HepG2 (cell line): Measurements from ENCODE around the gene C12orf42. TPM values are rescaled to one million over a fixed set of nuclear protein-coding genes. Genes with fewer than 3 reads are reported as not detected.

Experiments
- ATAC-seq: fragments of 200-7000 bp; cut with Tn5 transposase; 3 replicates; pipeline ENCODE4 v1.9.1; 2020; ENCODE audit warnings: mild to moderate bottlenecking, moderate library complexity
- BruUV-seq: library from RNA; stranded (reverse); fragments of 400-500 nt; replicated peaks from 2 replicates; lab custom pipeline; 2021; lab: Mats Ljungman, UMichigan
- CTCF ChIA-PET: fragments of 300-600 bp; formaldehyde crosslinking; extraction: SDS; loops from one replicate; lab custom pipeline; 2021; ENCODE audit warnings: low total read pairs, inconsistent platforms, low intra/inter-chr PET ratio; lab: Yijun Ruan, JAX
- POLR2A ChIA-PET: fragments of 350-600 bp; sonication (Branson Sonifier 250); formaldehyde crosslinking; loops from one replicate; lab custom pipeline; 2020; ENCODE audit warnings: antibody characterized with exemption, inconsistent platforms; lab: Yijun Ruan, JAX
- DNase-seq: peaks from one replicate; pipeline ENCODE4 v3.0.0-alpha.2; 2015; ENCODE audit warnings: low spot score
- FAIRE-seq: peaks from 3 replicates; lab custom pipeline; 2011; peaks lifted over from hg19 to GRCh38; lab: Jason Lieb, UNC
- H2AFZ ChIP-seq: one replicate; pipeline ENCODE4 v1.6.1; 2011; ENCODE audit warnings: low read length, inconsistent platforms
- H3K27ac ChIP-seq: fragments of 300-600 bp; 3 replicates; pipeline ENCODE4 v1.8.0; 2011; ENCODE audit warnings: mixed run types, mild to moderate bottlenecking, mixed read lengths, low read length, inconsistent platforms; ENCODE audit not compliant: insufficient read depth; ENCODE audit errors: extremely low read length
- H3K27me3 ChIP-seq, 2 experiments: fragments of 200-600 bp in 1 of 2; 2 replicates in 1 of 2; 3 replicates in 1 of 2; pipeline versions ENCODE4 v1.6.0 to v1.8.0; 2011; ENCODE audit warnings: low read length in 2 of 2, mild to moderate bottlenecking in 2 of 2, moderate library complexity in 2 of 2, inconsistent platforms in 1 of 2; ENCODE audit not compliant: insufficient read depth in 2 of 2, control insufficient read depth in 1 of 2
- H3K36me3 ChIP-seq, 2 experiments: fragments of 200-600 bp in 1 of 2; replicated peaks in 1 of 2; 2 replicates in 1 of 2; 3 replicates in 1 of 2; pipeline versions ENCODE4 v1.5.1 to v1.8.0; 2011; ENCODE audit warnings: low read length in 2 of 2, inconsistent platforms in 1 of 2; ENCODE audit not compliant: insufficient read depth in 2 of 2, control insufficient read depth in 1 of 2
- H3K4me1 ChIP-seq: 2 replicates; pipeline ENCODE4 v1.5.1; 2012; ENCODE audit warnings: low read length, inconsistent platforms; ENCODE audit not compliant: insufficient read depth
- H3K4me2 ChIP-seq: 2 replicates; pipeline ENCODE4 v1.6.0; 2011; ENCODE audit warnings: low read depth, low read length, inconsistent platforms
- H3K4me3 ChIP-seq, 3 experiments: fragments of 200-600 bp in 1 of 3; sonication (generic), shearing (Covaris generic) in 1 of 3; replicated peaks in 1 of 3; 2 replicates each; pipeline ENCODE4 v1.5.1; 2011 to 2016; ENCODE audit warnings: low read length in 3 of 3, inconsistent platforms in 2 of 3, low read depth in 2 of 3, mild to moderate bottlenecking in 2 of 3, control low read depth in 1 of 3, mixed read lengths in 1 of 3; ENCODE audit not compliant: insufficient read depth in 1 of 3
- H3K79me2 ChIP-seq: one replicate; pipeline ENCODE4 v1.6.1; 2011; ENCODE audit warnings: low read length, inconsistent platforms; ENCODE audit not compliant: insufficient read depth
- H3K9ac ChIP-seq: 2 replicates; pipeline ENCODE4 v1.6.0; 2011; ENCODE audit warnings: mild to moderate bottlenecking, low read depth, low read length, inconsistent platforms; ENCODE audit not compliant: insufficient read depth
- H3K9me3 ChIP-seq: 2 replicates; pipeline ENCODE4 v1.5.1; 2012; ENCODE audit warnings: mild to moderate bottlenecking, low read length
- H4K20me1 ChIP-seq: 2 replicates; pipeline ENCODE4 v1.6.0; 2011; ENCODE audit warnings: inconsistent platforms, mild to moderate bottlenecking, low read length, moderate library complexity; ENCODE audit not compliant: insufficient read depth
- DNMT1 ChIP-seq: sonication (generic); formaldehyde crosslinking; IDR thresholded peaks from 2 replicates; pipeline ENCODE4 v1.5.1; 2020; ENCODE audit warnings: mild to moderate bottlenecking, missing genetic modification reagents
- FOXC1 ChIP-seq: sonication (generic); formaldehyde crosslinking; IDR thresholded peaks from 2 replicates; pipeline ENCODE4 v1.8.0; 2022; ENCODE audit warnings: mild to moderate bottlenecking, missing genetic modification reagents, borderline replicate concordance
- MYNN ChIP-seq: sonication (generic); formaldehyde crosslinking; IDR thresholded peaks from 2 replicates; pipeline ENCODE4 v1.4.0; 2020; ENCODE audit warnings: mild to moderate bottlenecking, low read depth, missing genetic modification reagents
- YY1 ChIP-seq: IDR thresholded peaks from 2 replicates; pipeline ENCODE4 v1.6.1; 2011; ENCODE audit warnings: low read length, low read depth, moderate library complexity, mild to moderate bottlenecking; ENCODE audit not compliant: insufficient read depth, insufficient replicate concordance
- ZNF12 ChIP-seq: sonication (generic); formaldehyde crosslinking; IDR thresholded peaks from 2 replicates; pipeline ENCODE4 v1.5.0; 2020; ENCODE audit warnings: missing genetic modification reagents
- ZNF230 ChIP-seq: sonication (generic); formaldehyde crosslinking; IDR thresholded peaks from 2 replicates; pipeline ENCODE4 v1.4.0; 2020; ENCODE audit warnings: mild to moderate bottlenecking, missing genetic modification reagents
- ZNF75D ChIP-seq: sonication (generic); formaldehyde crosslinking; IDR thresholded peaks from 2 replicates; pipeline ENCODE4 v1.8.1; 2023; ENCODE audit warnings: missing genetic modification reagents, mild to moderate bottlenecking, borderline replicate concordance
- ZNF772 ChIP-seq: sonication (generic); formaldehyde crosslinking; IDR thresholded peaks from 2 replicates; pipeline ENCODE4 v1.5.0; 2020; ENCODE audit warnings: mild to moderate bottlenecking, missing genetic modification reagents
- WGBS: methylation state at CpG from one replicate; pipeline ENCODE4 v1.1.6; 2017; ENCODE audit warnings: low lambda C conversion rate; 5-methylcytosine and 5-hydroxymethylcytosine counted together
- in situ Hi-C: cut with HindIII; loops from 2 replicates; pipeline ENCODE4 v1.10.0; 2017; ENCODE audit warnings: low pct_unique_long_range_greater_than_20kb; ENCODE audit not compliant: extremely low pct_ligation_motif_present
- intact Hi-C: fragments of 100-400 bp; cut with micrococcal nuclease; formaldehyde crosslinking; loops from one replicate; pipeline ENCODE4 v1.10.0; 2022; ENCODE audit not compliant: unreplicated experiment
- polyA plus RNA-seq, 8 experiments: library from polyadenylated mRNA; depleted of rRNA in 3 of 8; stranded (reverse) in 7 of 8; unstranded in 1 of 8; fragments of >200 nt; fragmentation: Illumina TruSeq in 4 of 8; extraction: Trizol in 4 of 8; gene quantifications; 2 replicates each; pipeline versions ENCODE4 v1.2.1 to v1.2.3, GENCODE V29; 2011 to 2016; ENCODE audit warnings: low read depth in 4 of 8, missing spikeins in 1 of 8, mixed read lengths in 1 of 8; ENCODE audit not compliant: insufficient read depth in 1 of 8
- total RNA-seq, 5 experiments: library from RNA; depleted of rRNA; stranded (reverse); fragments of >200 nt; fragmentation: Illumina TruSeq; extraction: Trizol; gene quantifications; 2 replicates each; pipeline ENCODE4 v1.2.3, GENCODE V29; 2016; ENCODE audit warnings: low read depth in 1 of 5

The C12orf42 gene
- total and polyA plus RNA-seq, 2 of the 13 experiments (the other 11 are each of a cell fraction or from before 2014, with no cell fraction given): not detected

DNA sequence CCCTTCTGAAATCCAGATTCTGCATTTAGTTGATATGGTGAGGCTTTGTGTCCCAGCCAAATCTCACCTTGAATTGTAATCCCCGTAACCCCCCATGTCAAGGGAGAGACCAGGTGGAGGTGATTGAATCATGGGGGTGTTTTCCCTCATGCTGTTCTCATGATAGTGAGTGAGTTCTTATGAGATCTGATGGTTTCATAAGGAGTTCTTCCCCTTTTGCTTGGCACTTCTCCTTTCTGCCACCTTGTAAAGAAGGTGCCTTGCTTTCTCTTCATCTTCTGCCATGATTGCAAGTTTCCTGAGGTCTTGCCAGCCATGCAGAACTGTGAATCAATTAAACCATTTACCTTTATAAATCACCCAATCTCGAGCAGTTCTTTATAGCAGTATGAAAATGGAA is 23.1 kb upstream of the C12orf42 start:
- TF ChIP-seq ZNF12 (CRISPR knock-in tag) (no peak), ZNF230 (no peak), ZNF75D (no peak), ZNF772 (CRISPR knock-in tag) (no peak), DNMT1 (CRISPR knock-in tag) (no peak)
- POLR2A ChIA-PET: no interaction called here
- no peak for FAIRE-seq

DNA sequence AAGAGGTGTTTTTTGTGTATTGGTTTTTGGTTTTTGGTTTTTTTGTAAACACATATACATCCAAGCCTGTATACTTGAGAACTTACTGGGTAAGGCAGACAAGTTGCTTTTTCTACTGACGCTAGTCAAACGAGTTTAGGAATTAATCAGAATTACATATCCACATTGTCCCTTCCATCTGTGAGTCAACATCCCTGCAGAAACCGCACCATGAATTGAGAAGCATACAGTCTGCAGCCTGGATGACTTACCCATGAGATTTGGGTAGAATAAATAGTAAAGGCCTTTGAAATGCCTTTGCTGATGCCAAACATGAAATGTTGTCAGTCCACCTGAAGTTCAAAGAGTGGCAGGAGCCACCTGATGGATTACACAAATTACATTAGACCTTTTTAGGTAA is 21.4 kb upstream of the C12orf42 start:
- CTCF ChIA-PET: no interaction called here
- Histone ChIP-seq H3K4me3 (no peak overlapping the region), H3K27ac (no peak overlapping the region), H3K27me3 (no peaks in the 10 kb centered on the region), H3K9ac (no peak overlapping the region), H3K36me3 (no peaks in the 10 kb centered on the region), H3K9me3 (no peaks in the 10 kb centered on the region), H2AFZ (no peak overlapping the region), H3K4me1 (no peaks in the 10 kb centered on the region), H3K4me2 (no peak overlapping the region), H3K79me2 (no peaks in the 10 kb centered on the region), H4K20me1 (no peaks in the 10 kb centered on the region)
- ATAC-seq (no peak), FAIRE-seq (no peak), DNase-seq (no peak)
- in situ Hi-C loops: no loop called here
- no peak for TF ChIP-seq YY1
- TF ChIP-seq MYNN (CRISPR knock-in tag): no peak
- TF ChIP-seq FOXC1 (CRISPR knock-in tag): no peak
- POLR2A ChIA-PET: no interaction called here
- intact Hi-C loops: no loop called here
- WGBS: 8% methylated on average over 3 of the region's 3 CpGs
- BruUV-seq: no TSS peak

More for the DNA sequence above, 23.1 kb upstream of the C12orf42 start:
- WGBS: 4% methylated on average over 2 of the region's 2 CpGs
- no peaks in the 10 kb centered on the region for H3K27me3 ChIP-seq
- no peaks in the 10 kb centered on the region for H3K4me1 ChIP-seq
- H4K20me1 ChIP-seq: no peaks in the 10 kb centered on the region
- no TSS peak for BruUV-seq
- intact Hi-C loops (no loop called here), in situ Hi-C loops (no loop called here)
- H3K36me3 ChIP-seq: no peaks in the 10 kb centered on the region
- no peaks in the 10 kb centered on the region for H3K9me3 ChIP-seq
- H3K79me2 ChIP-seq: no peaks in the 10 kb centered on the region
- H3K27ac ChIP-seq: no peak overlapping the region
- no peak overlapping the region for H3K9ac ChIP-seq
- DNase-seq: no peak
- CTCF ChIA-PET: no interaction called here
- H2AFZ ChIP-seq: no peak overlapping the region
- no peak overlapping the region for H3K4me3 ChIP-seq
- ATAC-seq: no peak
- no peak overlapping the region for H3K4me2 ChIP-seq
